Astrocyte (in vitro differentiated cells and primary cell): ENCODE data around the gene NTRK3. TPM values are rescaled to one million over a fixed set of nuclear protein-coding genes. Genes with fewer than 3 reads are reported as not detected.

ENCODE experiments used
- DNase-seq: peaks from one replicate; pipeline ENCODE4 v3.0.0-alpha.2; 2010; ENCODE audit warnings: low read depth
- FAIRE-seq: peaks from 2 replicates; lab custom pipeline; 2011; peaks lifted over from hg19 to GRCh38; lab: Jason Lieb, UNC
- H2AFZ ChIP-seq: 2 replicates; pipeline ENCODE4 v1.6.0; 2012; ENCODE audit warnings: low read depth, low read length, inconsistent platforms
- H3K27ac ChIP-seq: 2 replicates; pipeline ENCODE4 v1.5.1; 2011; ENCODE audit warnings: low read depth, low read length, inconsistent platforms
- H3K27me3 ChIP-seq: 2 replicates; pipeline ENCODE4 v1.6.0; 2011; ENCODE audit warnings: low read length, inconsistent platforms; ENCODE audit not compliant: insufficient read depth
- H3K36me3 ChIP-seq: 2 replicates; pipeline ENCODE4 v1.5.1; 2011; ENCODE audit warnings: low read length, inconsistent platforms; ENCODE audit not compliant: insufficient read depth
- H3K4me1 ChIP-seq: 2 replicates; pipeline ENCODE4 v1.5.1; 2011; ENCODE audit warnings: low read length, inconsistent platforms; ENCODE audit not compliant: insufficient read depth
- H3K4me2 ChIP-seq: 2 replicates; pipeline ENCODE4 v1.6.0; 2012; ENCODE audit warnings: low read length, inconsistent platforms
- H3K4me3 ChIP-seq: 2 replicates; pipeline ENCODE4 v1.5.1; 2011; ENCODE audit warnings: low read depth, mild to moderate bottlenecking, low read length, inconsistent platforms; ENCODE audit not compliant: insufficient read depth
- H3K79me2 ChIP-seq: 2 replicates; pipeline ENCODE4 v1.6.0; 2012; ENCODE audit warnings: mild to moderate bottlenecking, low read length, inconsistent platforms; ENCODE audit not compliant: insufficient read depth
- H3K9ac ChIP-seq: 2 replicates; pipeline ENCODE4 v1.6.0; 2012; ENCODE audit warnings: mild to moderate bottlenecking, low read length, inconsistent platforms
- H3K9me3 ChIP-seq: 2 replicates; pipeline ENCODE4 v1.5.1; 2012; ENCODE audit warnings: low read depth, mild to moderate bottlenecking, low read length, inconsistent platforms; ENCODE audit not compliant: insufficient read depth
- H4K20me1 ChIP-seq: 2 replicates; pipeline ENCODE4 v1.6.0; 2012; ENCODE audit warnings: low read length, inconsistent platforms; ENCODE audit not compliant: insufficient read depth
- H3K27ac Mint-ChIP-seq: one replicate; pipeline ENCODE4 v1.8.0; 2021; ENCODE audit warnings: mild to moderate bottlenecking, mixed read lengths; ENCODE audit not compliant: unreplicated experiment
- H3K27me3 Mint-ChIP-seq: one replicate; pipeline ENCODE4 v1.8.0; 2021; ENCODE audit warnings: low read depth, mixed read lengths; ENCODE audit not compliant: unreplicated experiment
- H3K36me3 Mint-ChIP-seq: one replicate; pipeline ENCODE4 v1.8.0; 2021; ENCODE audit warnings: low read depth, mixed read lengths; ENCODE audit not compliant: unreplicated experiment
- H3K4me1 Mint-ChIP-seq: one replicate; pipeline ENCODE4 v1.8.0; 2021; ENCODE audit warnings: low read depth, mixed read lengths; ENCODE audit not compliant: unreplicated experiment
- H3K4me3 Mint-ChIP-seq: one replicate; pipeline ENCODE4 v1.8.0; 2021; ENCODE audit warnings: mild to moderate bottlenecking, moderate library complexity, mixed read lengths; ENCODE audit not compliant: unreplicated experiment
- H3K9me3 Mint-ChIP-seq: one replicate; pipeline ENCODE4 v1.8.0; 2021; ENCODE audit warnings: mild to moderate bottlenecking, mixed read lengths; ENCODE audit not compliant: unreplicated experiment
- CTCF ChIP-seq: IDR thresholded peaks from 2 replicates; pipeline ENCODE4 v1.5.1; 2011; ENCODE audit warnings: low read depth, mild to moderate bottlenecking, inconsistent platforms, low read length, moderate library complexity; ENCODE audit not compliant: insufficient read depth
- EZH2 ChIP-seq: IDR thresholded peaks from 2 replicates; pipeline ENCODE4 v1.6.1; 2012; ENCODE audit warnings: mild to moderate bottlenecking, low read length, inconsistent platforms; ENCODE audit not compliant: insufficient read depth
- total RNA-seq: library from RNA; stranded (reverse); gene quantifications from 2 replicates; pipeline ENCODE4 v1.2.1, GENCODE V29; 2021

The NTRK3 gene
- total RNA-seq, 1 donor from 2014 or later: 12.9 TPM

GRCh38 chr15:87816811-87817210 is 439.7 kb downstream of the NTRK3 start:
- TF ChIP-seq EZH2: no peak
- Histone ChIP-seq H3K4me3 (peak overlapping the region; percentile 4), H4K20me1 (no peaks in the 10 kb centered on the region), H3K4me1 (peaks cover 18% of the 10 kb centered on the region), H3K27ac (peak overlapping the region; percentile 79), H2AFZ (no peak overlapping the region), H3K9me3 (no peaks in the 10 kb centered on the region), H3K27me3 (no peaks in the 10 kb centered on the region), H3K36me3 (no peaks in the 10 kb centered on the region), H3K79me2 (no peaks in the 10 kb centered on the region), H3K4me2 (peak overlapping the region; percentile 65), H3K9ac (peak overlapping the region; percentile 30)
- DNase-seq: peak; percentile 99
- H3K4me1 Mint-ChIP-seq: peaks cover 15% of the 10 kb centered on the region
- H3K9me3 Mint-ChIP-seq: peaks cover 2% of the 10 kb centered on the region
- H3K4me3 Mint-ChIP-seq: no peak overlapping the region
- H3K27me3 Mint-ChIP-seq: peaks cover 6% of the 10 kb centered on the region
- no peaks in the 10 kb centered on the region for H3K36me3 Mint-ChIP-seq
- peak overlapping the region; percentile 34 for H3K27ac Mint-ChIP-seq
- peak; percentile 99 for FAIRE-seq

- FAIRE-seq (peak; percentile 66), DNase-seq (peak; percentile 40)
- H3K4me3 ChIP-seq: no peak overlapping the region
- Mint-ChIP-seq H3K9me3 (peaks cover 2% of the 10 kb centered on the region), H3K27me3 (peaks cover under 1% of the 10 kb centered on the region), H3K36me3 (no peaks in the 10 kb centered on the region), H3K4me1 (peaks cover 15% of the 10 kb centered on the region), H3K4me3 (no peak overlapping the region), H3K27ac (peak overlapping the region; percentile 36)
- H3K27ac ChIP-seq: peak overlapping the region; percentile 79
- H2AFZ ChIP-seq: no peak overlapping the region
- no peaks in the 10 kb centered on the region for H3K36me3 ChIP-seq
- H3K4me2 ChIP-seq: peak overlapping the region; percentile 65
- H3K27me3 ChIP-seq: no peaks in the 10 kb centered on the region
- H3K79me2 ChIP-seq: no peaks in the 10 kb centered on the region
- no peak for TF ChIP-seq CTCF
- TF ChIP-seq EZH2: no peak
- H3K9me3 ChIP-seq: no peaks in the 10 kb centered on the region
- no peak overlapping the region for H3K9ac ChIP-seq
- no peaks in the 10 kb centered on the region for H4K20me1 ChIP-seq
- peaks cover 18% of the 10 kb centered on the region for H3K4me1 ChIP-seq
Measured at GRCh38 chr15:87816016-87816415, 440.5 kb downstream of the NTRK3 start.

Other genes with a start within 250 kb of the NTRK3 start
- gene MRPL46, start 210.6 kb upstream of the NTRK3 start, total RNA-seq: 24.3 and 24.6 TPM in 2 replicates
- gene MRPS11, start 211.0 kb upstream of the NTRK3 start, total RNA-seq: 49.5 and 50.7 TPM in 2 replicates